Lung (tissue), 12 donors: ENCODE results near the gene RSPRY1. TPM values are rescaled to one million over a fixed set of nuclear protein-coding genes. Genes with fewer than 3 reads are reported as not detected.
A peak's percentile ranks its signal among the peaks of the same experiment; 100 is the strongest.

Source experiments
- ATAC-seq: fragments of 200-7000 bp; cut with Tn5 transposase; one replicate; pipeline ENCODE4 v1.9.1; 2020; ENCODE audit warnings: moderate number of reproducible peaks; ENCODE audit not compliant: insufficient read depth, low FRiP score
- DNase-seq, 3 donors: peaks; one replicate each; pipeline ENCODE4 v3.0.0-alpha.2; 2013 to 2017
- H3K27ac ChIP-seq, 2 donors: one replicate each; pipeline ENCODE4 v1.5.1; 2013; ENCODE audit warnings: mild to moderate bottlenecking in 2 of 2, moderate library complexity in 2 of 2, control low read depth in 1 of 2, inconsistent platforms in 1 of 2, low read depth in 1 of 2, low read length in 1 of 2
- H3K27me3 ChIP-seq, 3 donors: one replicate each; pipeline ENCODE4 v1.5.1; 2013; ENCODE audit warnings: low read length in 2 of 3; ENCODE audit not compliant: control insufficient read depth in 3 of 3, insufficient read depth in 3 of 3
- H3K36me3 ChIP-seq, 4 donors: one replicate each; pipeline ENCODE4 v1.5.1; 2013; ENCODE audit warnings: low read length in 4 of 4, mild to moderate bottlenecking in 1 of 4, moderate library complexity in 1 of 4; ENCODE audit not compliant: control insufficient read depth in 4 of 4, insufficient read depth in 4 of 4
- H3K4me1 ChIP-seq, 5 donors: one replicate each; pipeline ENCODE4 v1.5.1; 2013; ENCODE audit warnings: low read length in 5 of 5, mild to moderate bottlenecking in 2 of 5, moderate library complexity in 1 of 5; ENCODE audit not compliant: control insufficient read depth in 5 of 5, insufficient read depth in 5 of 5
- H3K4me3 ChIP-seq: one replicate; pipeline ENCODE4 v1.5.1; 2013; ENCODE audit warnings: mild to moderate bottlenecking, control low read depth, moderate library complexity
- H3K9ac ChIP-seq, 2 donors: one replicate each; pipeline ENCODE4 v1.5.1; 2013; ENCODE audit warnings: low read length in 2 of 2, control low read depth in 1 of 2; ENCODE audit not compliant: insufficient read depth in 1 of 2
- H3K9me3 ChIP-seq, 4 donors: one replicate each; pipeline ENCODE4 v1.5.1; 2013; ENCODE audit warnings: low read length in 3 of 4, mild to moderate bottlenecking in 1 of 4, moderate library complexity in 1 of 4; ENCODE audit not compliant: control insufficient read depth in 4 of 4, insufficient read depth in 3 of 4
- CTCF ChIP-seq: IDR thresholded peaks from 2 replicates; pipeline ENCODE4 v1.5.1; 2012; ENCODE audit warnings: mild to moderate bottlenecking; ENCODE audit errors: control extremely low read depth, extremely low read depth
- WGBS, 2 donors: extraction: QIAGEN DNeasy Blood & Tissue Kit; methylation state at CpG; one replicate each; pipeline ENCODE4 v1.1.7; 2013; 5-methylcytosine and 5-hydroxymethylcytosine counted together
- polyA plus RNA-seq, 2 donors: library from polyadenylated mRNA; stranded (reverse); fragments of 200-250 nt; gene quantifications; one replicate each; pipeline ENCODE4 v1.2.1, GENCODE V29; 2013
- total RNA-seq, 2 donors: library from RNA; depleted of rRNA in 1 of 2; stranded (reverse); fragments of >200 nt in 1 of 2; gene quantifications; one replicate each; pipeline ENCODE4 v1.2.1, GENCODE V29; 2014 to 2021
- donor health status: control.
- donor health status: control.
- donor health status: Bipolar disorder and iron deficiency.
- donor health status: healthy.
- donor health status: DM: yes; HTN: yes; CAD: no.

RSPRY1 gene
- total and polyA plus RNA-seq, 4 donors, result 10.5 to 71.7 (median 25.2) TPM

DNA sequence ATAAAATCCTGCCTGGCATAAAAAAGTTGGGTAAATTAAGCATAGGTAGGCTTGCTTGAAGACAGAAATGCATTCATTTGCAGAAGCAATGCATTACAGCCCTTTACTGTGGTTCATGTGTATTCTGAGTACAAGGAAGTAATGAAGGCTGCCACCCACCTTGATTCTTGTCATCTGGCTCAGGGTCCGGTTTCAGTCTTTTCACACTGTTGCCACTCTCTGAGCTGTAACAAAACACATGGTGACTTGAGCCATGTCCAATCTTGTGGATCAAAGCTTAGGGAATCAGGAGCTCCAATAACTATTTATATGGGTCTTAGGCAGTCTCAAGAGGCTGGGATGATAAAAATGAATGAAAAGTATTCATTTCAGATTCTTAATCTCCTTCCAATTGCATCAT, 22.3 kb upstream of the RSPRY1 start:
- Histone ChIP-seq H3K4me1 (peaks cover 2 to 14% (median 5%) of the 10 kb centered on the region in 5 donors), H3K9me3 (no peaks in the 10 kb centered on the region), H3K4me3 (no peak overlapping the region), H3K9ac (no peak overlapping the region), H3K27me3 (no peaks in the 10 kb centered on the region), H3K36me3 (peaks cover 7 to 23% (median 12%) of the 10 kb centered on the region in 4 donors), H3K27ac (no peak overlapping the region)
- TF ChIP-seq CTCF, result no peak
- no peak for ATAC-seq
- WGBS, 2 donors, result 79% methylated on average over 1 of the region's 1 CpG
- DNase-seq, result no peak

DNA sequence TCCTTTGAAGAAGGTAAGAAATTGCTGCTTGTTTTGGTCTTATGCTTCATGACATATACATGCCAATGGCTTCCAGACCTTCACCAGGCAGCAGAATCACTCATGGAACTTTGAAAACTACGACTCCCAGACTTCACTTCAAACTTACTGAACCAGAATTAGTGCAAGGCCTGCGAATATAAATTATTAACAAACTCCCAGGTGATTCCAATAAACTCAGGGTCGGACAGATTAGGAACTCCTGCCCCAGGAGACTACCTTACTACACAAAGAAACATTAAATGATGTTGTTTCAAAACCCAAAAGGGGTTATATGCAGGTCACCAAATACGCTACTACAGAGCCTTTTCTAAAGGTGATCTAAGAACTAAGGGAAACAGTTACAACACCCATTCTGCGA, 20.6 kb upstream of the RSPRY1 start:
- no peak overlapping the region for H3K27ac ChIP-seq
- H3K4me1 ChIP-seq, result peaks cover 2 to 14% (median 5%) of the 10 kb centered on the region in 5 donors
- no peak for TF ChIP-seq CTCF
- no peaks in the 10 kb centered on the region for H3K9me3 ChIP-seq
- ATAC-seq, result no peak
- 85 to 90% methylated on average over 5 of the region's 5 CpGs for WGBS, 2 donors
- no peak for DNase-seq
- H3K4me3 ChIP-seq, result no peak overlapping the region
- H3K9ac ChIP-seq, result no peak overlapping the region
- H3K36me3 ChIP-seq, result peaks cover 9 to 24% (median 15%) of the 10 kb centered on the region in 4 donors
- H3K27me3 ChIP-seq, result no peaks in the 10 kb centered on the region

DNA sequence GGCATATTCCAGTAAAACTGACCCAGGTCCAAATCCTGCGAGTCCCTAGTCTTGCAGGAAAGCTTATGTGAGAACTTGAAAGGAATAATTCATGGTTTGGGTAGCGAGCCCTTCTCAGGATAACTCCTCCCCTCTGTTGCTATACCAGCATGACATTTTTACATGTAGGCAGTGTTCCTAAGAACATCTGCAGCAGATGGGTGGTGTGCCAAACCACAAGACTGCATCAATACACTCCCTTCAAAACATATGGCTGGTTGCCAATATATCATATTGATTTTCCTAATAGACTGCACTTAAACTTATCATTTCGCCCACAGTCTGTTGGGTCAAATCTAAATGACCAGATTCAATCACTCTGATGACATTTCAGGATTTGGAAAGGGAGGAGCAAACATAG, 20.2 kb upstream of the RSPRY1 start:
- H3K4me1 ChIP-seq, result peaks cover 2 to 14% (median 5%) of the 10 kb centered on the region in 5 donors
- H3K9me3 ChIP-seq, result no peaks in the 10 kb centered on the region
- H3K27ac ChIP-seq, result peak overlapping the region in 1 of 2 donors; percentile 79
- H3K27me3 ChIP-seq, result no peaks in the 10 kb centered on the region
- H3K36me3 ChIP-seq, result peaks cover 10 to 24% (median 15%) of the 10 kb centered on the region in 4 donors
- H3K9ac ChIP-seq, result no peak overlapping the region
- DNase-seq, result no peak
- WGBS, 2 donors, result 80 to 87% methylated on average over 3 of the region's 3 CpGs
- no peak for ATAC-seq
- TF ChIP-seq CTCF, result no peak
- no peak overlapping the region for H3K4me3 ChIP-seq

DNA sequence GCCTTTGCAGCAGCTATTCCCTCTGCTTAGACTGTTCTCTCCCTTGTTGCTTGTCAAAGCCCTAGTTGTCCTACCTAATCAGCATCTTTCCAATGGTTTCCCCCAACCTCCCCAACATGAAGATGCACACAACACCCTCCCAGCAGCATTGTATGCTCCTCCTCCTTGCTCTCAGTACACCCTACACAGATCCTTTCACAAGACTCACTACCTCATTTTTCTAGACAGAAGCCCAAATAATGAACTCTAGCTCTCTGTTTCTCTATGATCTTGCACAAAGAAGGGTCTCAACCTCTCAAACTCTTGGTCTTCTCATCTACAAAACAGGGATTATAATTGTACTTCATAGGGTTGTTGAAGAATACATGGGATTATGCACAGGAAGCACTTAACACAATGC, 19.7 kb upstream of the RSPRY1 start:
- ATAC-seq (no peak), DNase-seq (no peak)
- Histone ChIP-seq H3K4me1 (peaks cover 2 to 14% (median 5%) of the 10 kb centered on the region in 5 donors), H3K27ac (peak overlapping the region; percentile 45 to 79), H3K4me3 (no peak overlapping the region), H3K36me3 (peaks cover 14 to 25% (median 18%) of the 10 kb centered on the region in 4 donors), H3K9ac (no peak overlapping the region), H3K27me3 (no peaks in the 10 kb centered on the region), H3K9me3 (no peaks in the 10 kb centered on the region)
- no peak for TF ChIP-seq CTCF
